HG02840 (cell line): ENCODE measurements around the gene SFMBT2.

Source experiments
- ATAC-seq: cut with Tn5 transposase; IDR thresholded peaks from one replicate; pipeline ENCODE4 v1.9.1; 2021; ENCODE audit warnings: mild to moderate bottlenecking, moderate library complexity, moderate number of reproducible peaks; ENCODE audit not compliant: unreplicated experiment, low FRiP score

SFMBT2 gene

GRCh38 chr10:7426349-7426748 is 15.5 kb upstream of the SFMBT2 start:
- no peak for ATAC-seq

DNA sequence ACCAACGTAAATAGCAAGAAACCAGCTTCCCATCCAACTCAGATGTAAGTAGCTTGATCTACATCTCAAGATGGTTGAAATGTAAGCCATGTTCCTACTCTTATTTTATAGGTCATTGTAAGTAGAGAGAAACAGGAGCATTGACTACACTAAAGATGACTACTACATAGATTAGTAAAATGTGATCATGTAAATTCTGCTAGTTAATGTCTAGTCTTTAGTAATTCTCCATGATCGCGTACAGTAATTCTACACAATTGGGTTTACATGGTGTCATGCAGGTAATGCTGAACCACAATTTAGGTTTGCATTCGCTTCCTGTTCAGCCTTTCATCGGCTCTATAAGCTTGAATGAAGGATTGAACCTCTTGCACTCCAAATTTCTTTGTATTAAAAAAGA is 14.9 kb upstream of the SFMBT2 start:
- ATAC-seq = no peak

GRCh38 chr10:7424919-7425318 is 14.1 kb upstream of the SFMBT2 start:
- no peak for ATAC-seq

DNA sequence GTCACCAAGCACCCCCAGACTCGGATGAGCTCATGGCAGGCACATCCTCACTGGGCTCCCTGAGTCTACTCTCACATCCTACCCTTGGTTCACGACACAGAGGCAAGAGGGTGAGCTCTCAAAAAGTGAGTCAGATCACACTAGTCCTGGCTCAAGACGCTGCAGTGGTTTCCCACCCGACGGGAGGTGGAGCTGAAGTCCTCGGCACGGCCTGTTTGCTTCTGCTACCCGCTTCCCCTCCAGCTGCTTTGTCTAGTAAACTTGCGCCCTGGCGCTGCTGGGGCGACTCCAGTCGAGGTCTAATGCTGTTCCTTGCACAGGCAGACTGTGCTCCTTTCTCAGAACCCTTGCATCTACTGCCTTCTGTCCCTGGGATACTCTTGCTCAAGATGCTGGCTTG is 13.5 kb upstream of the SFMBT2 start:
- ATAC-seq = no peak

- ATAC-seq = no peak
These were observed 12.7 kb upstream of the SFMBT2 start for GRCh38 chr10:7423521-7423920.

DNA sequence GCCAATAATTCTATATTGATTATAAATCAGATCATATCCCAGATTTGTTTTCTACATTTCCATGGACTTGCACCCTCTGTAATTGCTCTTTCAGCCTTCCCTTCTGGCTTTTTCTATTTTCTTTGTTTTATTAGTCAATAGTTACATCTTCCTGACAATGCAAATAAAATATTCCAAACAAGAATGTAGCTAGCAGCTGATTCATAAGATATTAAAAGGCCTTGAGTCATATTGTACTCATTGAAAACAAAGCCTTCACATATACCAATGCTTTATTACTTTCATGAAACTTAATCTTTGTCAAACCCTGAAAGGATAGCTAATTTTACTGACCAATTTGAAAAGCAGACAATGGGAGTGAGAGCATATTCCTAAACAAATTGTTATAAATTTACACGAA is 10.7 kb upstream of the SFMBT2 start:
- no peak for ATAC-seq

GRCh38 chr10:7419998-7420397 is 9.2 kb upstream of the SFMBT2 start:
- no peak for ATAC-seq

- ATAC-seq = no peak
These were observed 7.0 kb upstream of the SFMBT2 start for GRCh38 chr10:7417807-7418206.

DNA sequence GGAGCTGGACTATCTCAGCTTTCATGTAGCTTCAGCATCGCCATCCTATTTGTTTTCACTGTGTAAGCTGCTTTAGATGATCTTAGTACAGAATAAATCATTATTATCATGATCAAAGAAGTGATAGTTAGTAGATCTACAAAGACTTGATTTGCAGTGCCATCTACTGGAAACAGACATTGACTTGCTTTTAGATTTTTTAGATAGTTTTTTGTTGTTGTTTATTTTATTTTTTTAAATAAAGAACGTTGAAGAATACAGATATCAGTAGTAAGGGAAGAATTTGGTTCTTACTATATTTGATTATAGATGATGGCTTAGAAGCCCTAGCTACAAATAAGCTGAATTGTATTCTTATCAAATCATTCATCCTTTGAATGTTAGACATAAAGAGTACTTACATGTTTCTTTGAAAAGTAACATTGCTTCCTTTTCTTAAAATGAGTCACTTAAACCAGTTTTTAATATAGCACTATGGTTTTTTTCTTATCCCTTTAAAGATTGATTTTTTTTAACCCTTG is 6.3 kb upstream of the SFMBT2 start:
- ATAC-seq = no peak

- no peak for ATAC-seq
These were observed 3.9 kb upstream of the SFMBT2 start for GRCh38 chr10:7414766-7415165.

DNA sequence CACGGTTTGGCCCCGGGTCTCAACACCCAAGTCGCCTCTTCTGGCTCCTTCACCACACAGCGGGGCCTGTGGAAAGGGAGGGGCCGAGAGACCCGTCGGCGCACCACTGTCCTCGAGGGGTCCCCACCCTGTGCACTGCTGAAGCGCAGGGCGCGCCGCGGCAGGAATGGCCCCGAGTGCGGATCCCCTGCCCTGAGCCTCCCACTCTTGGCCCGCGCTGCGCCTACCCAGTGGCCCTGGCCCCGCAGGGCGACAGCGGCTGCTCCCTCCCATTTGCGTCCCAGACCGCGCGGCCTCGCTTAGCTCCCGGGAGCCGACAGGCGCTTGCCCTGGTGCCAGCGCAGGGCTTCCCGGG is 2.1 kb upstream of the SFMBT2 start:
- no peak for ATAC-seq

- no peak for ATAC-seq
These were observed 1.5 kb upstream of the SFMBT2 start for GRCh38 chr10:7412237-7412927.

GRCh38 chr10:7411671-7412128 is 866 bp upstream of the SFMBT2 start:
- no peak for ATAC-seq

- no peak for ATAC-seq
These were observed 453 bp downstream of the SFMBT2 start for GRCh38 chr10:7410301-7410861.

DNA sequence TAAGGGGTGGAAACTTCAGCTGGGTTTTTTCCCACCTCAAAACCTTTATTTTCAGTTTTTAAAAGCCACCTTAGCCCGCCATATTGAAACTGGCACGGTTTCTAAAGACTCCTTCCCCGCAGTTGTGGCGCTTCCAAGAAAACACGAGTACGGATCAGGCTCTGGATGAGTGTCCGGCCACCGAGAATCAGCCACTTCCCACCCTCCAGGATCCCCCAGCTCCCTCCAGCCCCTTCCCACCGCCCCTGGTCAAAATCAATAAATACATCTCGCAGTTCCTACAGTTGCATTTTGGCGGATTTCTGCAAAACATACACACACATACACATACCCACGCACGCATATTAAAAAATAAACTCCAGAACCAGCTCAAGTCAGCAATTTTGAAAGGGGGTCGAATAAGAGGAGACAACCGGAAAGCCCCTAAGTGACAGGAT is 1.1 kb downstream of the SFMBT2 start:
- no peak for ATAC-seq

- ATAC-seq = no peak
These were observed 1.6 kb downstream of the SFMBT2 start for GRCh38 chr10:7409045-7409731.

DNA sequence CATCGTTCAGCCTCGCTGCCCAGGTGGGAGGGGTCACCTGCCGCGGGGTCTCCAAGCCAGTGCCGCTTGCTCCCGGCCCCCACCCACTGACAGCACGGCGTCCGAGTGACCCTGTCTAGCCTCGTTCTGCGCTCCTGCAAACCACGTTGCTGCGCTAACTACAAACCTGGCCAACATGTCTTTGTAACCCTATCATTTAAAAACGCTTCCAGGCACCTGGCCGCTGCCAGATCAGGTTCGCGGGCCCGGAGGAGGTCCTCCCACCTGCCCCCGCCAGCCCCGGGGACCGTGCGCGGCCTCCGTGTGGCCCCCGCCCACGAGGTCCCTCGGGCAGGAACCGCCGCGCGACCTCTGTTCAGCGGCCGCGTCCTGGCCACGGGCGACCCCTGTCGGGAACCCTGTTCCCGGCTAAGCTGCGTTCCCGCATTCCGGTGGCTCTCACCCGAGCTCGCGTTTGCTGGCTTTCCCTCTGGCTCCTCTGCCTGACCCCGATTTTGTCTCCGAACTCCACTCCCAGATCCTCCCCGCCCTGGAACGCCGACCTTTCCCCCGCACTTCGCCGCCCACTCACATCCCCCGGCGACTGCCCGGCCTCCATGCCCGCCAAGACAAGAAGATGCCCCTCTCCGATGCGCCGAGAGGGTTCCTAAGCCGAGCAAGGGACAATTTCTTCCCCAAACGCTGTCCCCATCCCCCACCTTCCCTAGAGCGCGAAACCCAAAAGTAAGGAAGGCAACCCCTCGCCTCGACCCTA is 2.4 kb downstream of the SFMBT2 start:
- no peak for ATAC-seq

GRCh38 chr10:7407368-7408290 is 3.2 kb downstream of the SFMBT2 start:
- ATAC-seq = no peak

- no peak for ATAC-seq
These were observed 4.0 kb downstream of the SFMBT2 start for GRCh38 chr10:7406712-7407333.
